Activated T-helper 1 cell treated with anti-CD3 and anti-CD28 coated beads, Interleukin-2, amount 50 U/mL, for 16 hours (primary cell): ENCODE data around the gene RGP1.

Source experiments
- DNase-seq, 2 donors: peaks; one replicate each; pipeline ENCODE4 v3.0.0-alpha.2; 2020; ENCODE audit warnings: low read depth in 1 of 2, low spot score in 1 of 2

Gene RGP1

GRCh38 chr9:35719546-35719945 lies 29.5 kb upstream of the RGP1 start:
- DNase-seq = no peak

DNA sequence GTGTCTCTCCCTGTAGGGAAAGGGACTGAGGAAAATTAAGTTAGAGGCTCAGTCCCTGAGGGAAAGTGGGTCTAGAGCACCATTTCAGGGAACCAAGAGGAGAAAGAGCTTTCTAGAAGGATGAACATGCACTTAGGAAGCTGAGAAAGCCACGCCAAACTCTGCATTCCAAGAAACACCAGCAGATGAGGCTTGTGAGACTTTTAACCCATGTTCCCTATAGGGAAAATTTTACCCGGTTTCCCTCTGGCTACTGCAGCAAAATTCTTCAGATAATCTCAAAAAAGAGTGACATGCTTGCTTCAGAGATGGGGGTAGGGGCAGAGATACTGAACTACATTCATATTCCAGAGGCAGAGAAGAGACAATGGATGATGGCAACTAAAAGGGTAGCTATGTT lies 25.7 kb upstream of the RGP1 start:
- no peak for DNase-seq

DNA sequence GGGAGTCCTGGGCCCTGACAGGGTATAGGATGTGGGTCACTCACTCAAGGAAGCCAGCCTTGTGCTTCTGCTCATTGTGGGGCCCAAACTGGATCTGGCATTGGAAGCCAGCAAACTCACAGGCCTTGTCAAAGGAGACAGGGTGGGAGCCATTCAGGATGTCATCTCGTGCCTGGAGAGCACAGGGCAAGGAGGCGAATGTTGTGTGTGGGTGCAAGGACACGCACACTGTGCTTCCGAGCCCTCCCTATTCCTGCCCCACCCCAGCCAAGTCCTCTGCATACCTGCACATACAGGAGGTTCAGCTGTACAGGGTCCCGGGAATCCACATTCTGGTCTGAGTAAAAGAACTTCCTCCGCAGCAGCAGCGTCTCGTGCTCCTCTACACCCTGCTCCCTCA lies 25.2 kb upstream of the RGP1 start:
- no peak for DNase-seq

GRCh38 chr9:35725362-35725761 lies 23.7 kb upstream of the RGP1 start:
- DNase-seq = no peak

DNA sequence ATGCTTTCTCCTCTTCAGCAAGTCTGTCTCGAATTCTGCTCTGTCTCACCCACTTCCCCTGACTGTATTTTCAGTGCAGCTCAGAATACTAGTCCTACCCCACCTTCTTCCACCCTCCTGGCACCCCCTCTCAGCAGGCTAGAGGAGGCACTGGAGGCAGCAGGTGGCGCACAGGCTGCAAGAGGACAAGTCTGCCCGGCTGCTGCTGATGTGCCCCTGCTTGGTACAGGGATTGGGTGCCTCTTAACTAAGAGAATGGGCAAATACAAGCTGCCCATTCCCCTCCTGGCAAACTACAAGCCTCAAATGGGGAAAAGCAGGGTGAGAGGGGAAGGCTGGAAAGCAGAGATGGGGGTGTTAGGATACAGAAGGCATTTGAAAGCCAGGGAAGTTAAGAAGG lies 22.2 kb upstream of the RGP1 start:
- DNase-seq = no peak

DNA sequence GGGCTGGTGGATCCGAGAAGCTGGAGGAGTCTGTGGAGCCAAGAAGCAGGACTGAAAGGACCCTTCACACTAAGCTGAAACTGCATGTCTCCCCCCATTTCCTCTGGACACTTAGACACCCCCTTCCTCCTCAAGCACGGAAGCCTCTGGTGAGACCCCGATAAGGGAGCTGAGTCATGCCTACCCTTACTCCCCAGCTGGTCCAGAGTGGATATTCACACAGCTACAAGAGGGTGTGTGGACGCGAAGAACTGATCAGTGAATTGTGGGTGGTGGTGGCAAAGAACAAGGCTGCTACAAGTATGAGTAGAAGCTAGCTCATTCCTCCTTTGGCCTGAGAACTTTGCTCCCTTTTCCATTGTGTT lies 21.4 kb upstream of the RGP1 start:
- DNase-seq = no peak

- DNase-seq = no peak
These were observed 20.8 kb upstream of the RGP1 start for GRCh38 chr9:35728041-35728971.

DNA sequence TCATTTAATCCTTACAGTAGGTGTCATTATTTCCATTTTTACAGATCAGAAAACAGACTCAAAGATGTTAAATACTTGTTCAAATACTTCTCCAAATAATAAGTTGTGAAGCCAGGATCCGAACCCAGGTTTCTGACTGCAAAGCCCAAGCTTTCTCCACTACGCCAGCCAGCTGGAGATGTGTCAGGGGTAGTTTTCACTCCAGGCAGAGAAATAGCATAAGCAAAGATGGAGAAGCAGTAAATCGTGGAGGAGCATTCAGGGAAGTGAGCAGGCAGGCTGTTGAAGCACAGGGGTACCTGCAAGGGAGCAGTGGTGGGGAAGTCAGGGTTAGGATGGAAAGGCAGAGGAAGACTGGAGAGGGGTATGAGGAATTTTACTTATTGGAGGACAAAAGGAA lies 20.0 kb upstream of the RGP1 start:
- no peak for DNase-seq

- no peak for DNase-seq
These were observed 19.2 kb upstream of the RGP1 start for GRCh38 chr9:35729700-35730485.

- DNase-seq = no peak
These were observed 18.6 kb upstream of the RGP1 start for GRCh38 chr9:35730486-35730854.

DNA sequence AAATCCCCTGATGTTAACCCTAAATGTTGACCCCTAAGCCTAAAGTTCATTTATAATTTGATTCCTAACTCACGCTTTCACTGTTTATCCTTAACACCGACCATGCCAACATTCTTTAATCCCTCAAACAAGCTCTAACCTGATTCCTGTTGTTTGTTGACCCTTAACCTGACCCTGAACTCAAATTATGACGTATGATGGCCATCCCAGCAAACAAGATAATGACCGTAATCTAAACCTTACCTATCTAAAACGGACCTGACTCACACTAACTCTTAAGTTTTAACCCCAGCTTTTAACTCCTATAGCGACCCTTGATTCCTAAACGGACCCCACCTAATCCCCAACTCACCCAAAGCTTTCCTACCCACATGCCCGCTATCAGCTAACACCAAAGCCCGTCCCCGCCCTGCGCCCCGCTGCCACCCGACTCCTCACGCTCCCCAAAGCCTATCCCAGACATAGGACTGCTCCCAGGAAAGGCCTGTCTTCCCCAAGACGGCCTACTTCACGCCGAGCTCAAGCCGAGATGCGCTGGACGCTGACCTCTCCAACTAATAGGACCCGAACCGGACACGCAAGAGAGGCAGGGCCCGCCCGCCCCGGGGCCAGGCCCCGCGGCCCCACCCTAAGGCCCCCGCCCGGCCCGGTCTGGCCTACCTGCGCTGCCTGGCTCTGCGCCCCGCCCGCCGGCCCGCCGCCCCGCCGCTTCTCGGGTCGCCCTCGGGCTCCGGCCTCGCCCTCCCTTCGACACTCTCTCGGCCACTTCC lies 17.5 kb upstream of the RGP1 start:
- no peak for DNase-seq

DNA sequence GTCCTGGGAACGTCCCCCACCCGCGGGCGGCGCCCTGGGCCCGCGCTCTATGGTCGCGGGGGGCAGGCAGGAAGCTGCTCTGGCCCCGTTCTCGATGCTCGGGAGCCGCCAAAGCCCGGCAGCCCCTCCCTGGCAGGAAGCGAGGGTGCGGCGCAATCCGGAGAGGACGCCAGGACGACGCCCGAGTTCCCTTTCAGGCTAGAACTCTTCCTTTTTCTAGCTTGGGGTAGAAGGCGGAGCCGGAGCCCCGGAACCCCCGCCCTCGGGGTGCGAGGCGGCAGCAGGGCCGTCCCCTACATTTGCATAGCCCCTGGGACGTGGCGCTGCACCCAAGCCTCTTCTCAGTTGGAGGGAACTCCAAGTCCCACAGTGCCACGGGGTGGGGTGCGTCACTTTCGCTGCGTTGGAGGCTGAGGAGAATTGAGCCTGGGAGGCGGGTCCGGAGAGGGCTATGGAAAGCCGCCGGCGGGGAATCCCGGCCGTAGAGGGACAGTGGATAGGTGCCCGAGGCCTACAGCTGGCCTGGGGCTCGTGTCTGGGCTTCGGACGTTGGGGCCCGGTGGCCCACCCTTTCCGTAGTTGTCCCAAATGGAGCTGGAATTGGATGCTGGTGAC lies 16.8 kb upstream of the RGP1 start, which contains the start of the genes CREB3 and TLN1:
CREB3 (plus strand) TSS at position 482 of the 615 bp plus-strand sequence; CDS start at position 589, 107 bp downstream.
TLN1 (minus strand) TSS at position 11 of the 615 bp plus-strand sequence. CDS start 6,501 bp downstream, outside the sequence.
- peak; percentile 95 for DNase-seq

- no peak for DNase-seq
These were observed 16.1 kb upstream of the RGP1 start for GRCh38 chr9:35732800-35733541.

- DNase-seq = no peak
These were observed 15.0 kb upstream of the RGP1 start for GRCh38 chr9:35734096-35734495.

- DNase-seq = peak in 1 of 2 donors; percentile 33
These were observed 12.9 kb upstream of the RGP1 start for GRCh38 chr9:35736201-35736633.

DNA sequence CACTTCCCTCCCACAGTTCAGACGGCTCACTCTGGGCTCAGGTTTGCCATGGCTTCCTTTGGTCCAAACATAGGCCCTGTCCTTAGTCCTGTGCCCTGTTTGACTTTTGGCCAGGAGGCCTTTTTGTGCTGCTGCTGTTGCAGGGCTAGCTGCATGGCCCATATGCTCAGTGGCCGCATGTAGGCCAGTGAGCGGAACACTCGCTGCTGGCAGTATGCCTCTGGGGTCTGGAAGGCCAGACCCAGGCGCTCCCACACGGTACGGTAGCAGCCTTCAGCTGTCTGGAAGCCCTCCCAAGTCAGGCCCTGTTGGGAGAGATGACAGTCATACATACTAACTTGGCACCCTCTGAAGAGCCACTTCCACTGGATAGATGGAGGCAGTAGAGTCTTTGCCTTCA lies 11.9 kb upstream of the RGP1 start:
- no peak for DNase-seq

DNA sequence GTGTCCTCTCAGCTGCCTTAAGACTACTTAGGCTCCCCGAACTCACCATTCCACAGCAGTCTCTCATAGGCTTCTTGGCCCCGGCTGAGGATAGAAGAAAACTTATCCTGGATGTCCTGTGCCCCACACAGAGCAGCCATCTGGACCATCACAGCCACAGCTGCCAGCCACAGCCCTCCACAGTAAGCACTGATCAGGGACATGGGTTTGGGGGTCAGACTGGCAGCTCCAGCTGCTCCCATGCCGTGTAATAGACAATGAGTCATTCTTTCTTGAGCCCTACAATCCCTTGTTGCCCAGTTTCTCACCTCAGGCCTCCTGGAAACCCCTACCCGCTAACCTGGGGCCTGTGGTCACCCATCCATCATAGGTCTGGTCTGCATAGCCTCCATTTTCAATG lies 10.9 kb upstream of the RGP1 start:
- DNase-seq = no peak

- no peak for DNase-seq
These were observed 10.2 kb upstream of the RGP1 start for GRCh38 chr9:35738924-35739323.

- DNase-seq = no peak
These were observed 8.8 kb upstream of the RGP1 start for GRCh38 chr9:35740243-35740642.

DNA sequence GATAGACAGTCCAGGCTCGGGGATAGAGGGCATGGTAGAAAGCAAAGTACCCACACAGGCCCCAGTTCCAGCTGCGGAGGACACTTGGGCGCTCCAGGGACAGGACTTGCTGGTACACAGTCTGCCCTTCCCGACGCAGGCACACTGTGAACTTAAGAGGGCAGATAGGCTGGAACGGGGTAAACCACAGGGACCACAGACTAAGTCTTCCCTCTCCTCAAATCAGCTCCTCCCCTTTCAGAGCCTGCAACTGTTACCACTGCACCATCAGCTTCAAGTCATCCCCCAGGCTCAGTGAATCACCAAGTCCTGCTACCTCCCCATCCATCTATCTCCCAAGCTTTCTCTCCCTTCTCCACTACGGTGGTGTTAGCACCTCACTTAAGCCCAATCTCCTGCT lies 7.3 kb upstream of the RGP1 start:
- no peak for DNase-seq
